ENCODE measurements around the gene MAP7. TPM values are rescaled to one million over a fixed set of nuclear protein-coding genes. Genes with fewer than 3 reads are reported as not detected.

The MAP7 gene
- total RNA-seq, 2 donors from 2014 or later = 19.7 to 28.7 TPM

GRCh38 chr6:136510782-136511181 lies 39.4 kb downstream of the MAP7 start:
- Histone ChIP-seq H3K4me3 (no peak overlapping the region), H3K27me3 (no peaks in the 10 kb centered on the region)
- TF ChIP-seq POLR2A (IDR thresholded peaks at IDR 0.05) (no peak), CTCF (IDR thresholded peaks at IDR 0.05) (no peak)

DNA sequence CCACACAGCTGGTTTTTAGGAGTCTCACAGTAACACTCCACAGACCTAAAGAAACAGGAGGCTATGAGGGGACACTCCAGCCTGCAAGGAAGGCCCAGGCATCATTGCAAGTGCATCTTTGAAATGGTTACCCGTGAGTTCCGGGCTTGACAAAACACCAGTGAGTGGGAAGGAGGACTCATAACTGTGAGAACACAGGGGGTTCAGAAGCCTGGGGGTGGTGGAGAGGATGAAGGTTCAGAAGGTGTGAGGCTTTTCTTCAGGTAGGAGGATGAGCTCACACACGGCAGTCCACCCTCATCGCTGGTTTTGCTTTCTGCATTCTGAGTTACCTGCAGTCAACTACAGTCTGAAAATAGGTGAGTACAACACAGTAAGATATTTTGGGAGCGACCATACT lies 39.9 kb downstream of the MAP7 start:
- ATAC-seq (no peak), DNase-seq (no peak)
- H3K36me3 ChIP-seq (replicated peaks in 1 of 2; ENCODE audit: insufficient read depth in 1 of 2, low read depth in 2 of 2) = no peaks in the 10 kb centered on the region
- no peaks in the 10 kb centered on the region for H3K27me3 ChIP-seq
- intact Hi-C loops (cut with DNase I) = no loop called here
- WGBS, 2 donors = 93 to 94% methylated on average over 5 of the region's 5 CpGs
- no peak overlapping the region for H3K27ac ChIP-seq
- H3K4me3 ChIP-seq = no peak overlapping the region
- H3K4me1 ChIP-seq = peaks cover 31% of the 10 kb centered on the region
- TF ChIP-seq POLR2A (IDR thresholded peaks at IDR 0.05) = no peak
- no peak for TF ChIP-seq CTCF (IDR thresholded peaks at IDR 0.05)
- H3K9me3 ChIP-seq = no peaks in the 10 kb centered on the region

More at GRCh38 chr6:136510782-136511181, 39.4 kb downstream of the MAP7 start:
- H3K9me3 ChIP-seq = no peaks in the 10 kb centered on the region
- peaks cover 31% of the 10 kb centered on the region for H3K4me1 ChIP-seq
- H3K27ac ChIP-seq = no peak overlapping the region
- WGBS, 2 donors = 86 to 92% methylated on average over 4 of the region's 4 CpGs
- no peak for ATAC-seq
- intact Hi-C loops (cut with DNase I) = no loop called here
- no peaks in the 10 kb centered on the region for H3K36me3 ChIP-seq (replicated peaks in 1 of 2; ENCODE audit: insufficient read depth in 1 of 2, low read depth in 2 of 2)
- DNase-seq = no peak

- intact Hi-C loops (cut with DNase I) = no loop called here
- 38 to 77% methylated on average over 1 of the region's 1 CpG for whole genome bisulfite sequencing, 2 donors
- no peak for TF ChIP-seq CTCF (IDR thresholded peaks at IDR 0.05)
- no peak for TF ChIP-seq POLR2A (IDR thresholded peaks at IDR 0.05)
- Histone ChIP-seq H3K4me3 (no peak overlapping the region), H3K27me3 (no peaks in the 10 kb centered on the region), H3K9me3 (no peaks in the 10 kb centered on the region), H3K36me3 (replicated peaks in 1 of 2; ENCODE audit: insufficient read depth in 1 of 2, low read depth in 2 of 2) (no peaks in the 10 kb centered on the region), H3K27ac (no peak overlapping the region), H3K4me1 (peaks cover 31% of the 10 kb centered on the region)
- DNase-seq (no peak), ATAC-seq (no peak)
These were observed 41.4 kb downstream of the MAP7 start for GRCh38 chr6:136508725-136509392.

GRCh38 chr6:136506124-136506799 lies 44.0 kb downstream of the MAP7 start:
- ATAC-seq (no peak), DNase-seq (peak; percentile 17 to 63 (median 30))
- intact Hi-C loops (cut with DNase I) = no loop called here
- 61 to 64% methylated on average over 5 of the region's 5 CpGs for WGBS, 2 donors
- Histone ChIP-seq H3K36me3 (replicated peaks in 1 of 2; ENCODE audit: insufficient read depth in 1 of 2, low read depth in 2 of 2) (no peaks in the 10 kb centered on the region), H3K27ac (no peak overlapping the region), H3K4me1 (peaks cover 18% of the 10 kb centered on the region), H3K27me3 (no peaks in the 10 kb centered on the region), H3K9me3 (no peaks in the 10 kb centered on the region), H3K4me3 (no peak overlapping the region)
- TF ChIP-seq CTCF (IDR thresholded peaks at IDR 0.05) (no peak), POLR2A (IDR thresholded peaks at IDR 0.05) (no peak)
